Hematopoietic multipotent progenitor cell treated with erythropoietin and hydrocortisone succinate and interleukin-3 and kit ligand, for 17 days (in vitro differentiated cells): Measurements from ENCODE around the gene PIK3IP1.

Source experiments
- DNase-seq: peaks from one replicate; pipeline ENCODE4 v3.0.0-alpha.2; 2015; ENCODE audit warnings: low spot score

Gene PIK3IP1

DNA sequence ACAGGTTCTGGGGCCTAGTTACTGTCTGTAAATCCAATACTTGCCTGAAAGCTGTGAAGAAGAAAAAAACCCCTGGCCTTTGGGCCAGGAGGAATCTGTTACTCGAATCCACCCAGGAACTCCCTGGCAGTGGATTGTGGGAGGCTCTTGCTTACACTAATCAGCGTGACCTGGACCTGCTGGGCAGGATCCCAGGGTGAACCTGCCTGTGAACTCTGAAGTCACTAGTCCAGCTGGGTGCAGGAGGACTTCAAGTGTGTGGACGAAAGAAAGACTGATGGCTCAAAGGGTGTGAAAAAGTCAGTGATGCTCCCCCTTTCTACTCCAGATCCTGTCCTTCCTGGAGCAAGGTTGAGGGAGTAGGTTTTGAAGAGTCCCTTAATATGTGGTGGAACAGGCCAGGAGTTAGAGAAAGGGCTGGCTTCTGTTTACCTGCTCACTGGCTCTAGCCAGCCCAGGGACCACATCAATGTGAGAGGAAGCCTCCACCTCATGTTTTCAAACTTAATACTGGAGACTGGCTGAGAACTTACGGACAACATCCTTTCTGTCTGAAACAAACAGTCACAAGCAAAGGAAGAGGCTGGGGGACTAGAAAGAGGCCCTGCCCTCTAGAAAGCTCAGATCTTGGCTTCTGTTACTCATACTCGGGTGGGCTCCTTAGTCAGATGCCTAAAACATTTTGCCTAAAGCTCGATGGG, 13.5 kb downstream of the PIK3IP1 start:
- DNase-seq: no peak

DNA sequence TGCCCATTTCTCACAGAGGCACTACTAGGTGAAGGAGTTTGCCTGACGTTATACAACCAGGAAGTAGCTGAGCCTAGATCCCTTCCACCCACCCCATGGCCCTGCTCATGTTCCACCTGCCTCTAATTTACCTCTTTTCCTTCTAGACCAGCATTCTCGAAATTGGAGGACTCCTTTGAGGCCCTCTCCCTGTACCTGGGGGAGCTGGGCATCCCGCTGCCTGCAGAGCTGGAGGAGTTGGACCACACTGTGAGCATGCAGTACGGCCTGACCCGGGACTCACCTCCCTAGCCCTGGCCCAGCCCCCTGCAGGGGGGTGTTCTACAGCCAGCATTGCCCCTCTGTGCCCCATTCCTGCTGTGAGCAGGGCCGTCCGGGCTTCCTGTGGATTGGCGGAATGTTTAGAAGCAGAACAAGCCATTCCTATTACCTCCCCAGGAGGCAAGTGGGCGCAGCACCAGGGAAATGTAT, 14.1 kb downstream of the PIK3IP1 start:
- no peak for DNase-seq

DNA sequence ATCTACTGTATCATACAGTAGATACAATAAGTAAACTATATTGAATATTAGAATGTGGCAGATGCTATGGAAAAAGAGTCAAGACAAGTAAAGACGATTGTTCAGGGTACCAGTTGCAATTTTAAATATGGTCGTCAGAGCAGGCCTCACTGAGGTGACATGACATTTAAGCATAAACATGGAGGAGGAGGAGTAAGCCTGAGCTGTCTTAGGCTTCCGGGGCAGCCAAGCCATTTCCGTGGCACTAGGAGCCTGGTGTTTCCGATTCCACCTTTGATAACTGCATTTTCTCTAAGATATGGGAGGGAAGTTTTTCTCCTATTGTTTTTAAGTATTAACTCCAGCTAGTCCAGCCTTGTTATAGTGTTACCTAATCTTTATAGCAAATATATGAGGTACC, 14.5 kb downstream of the PIK3IP1 start:
- DNase-seq: no peak

DNA sequence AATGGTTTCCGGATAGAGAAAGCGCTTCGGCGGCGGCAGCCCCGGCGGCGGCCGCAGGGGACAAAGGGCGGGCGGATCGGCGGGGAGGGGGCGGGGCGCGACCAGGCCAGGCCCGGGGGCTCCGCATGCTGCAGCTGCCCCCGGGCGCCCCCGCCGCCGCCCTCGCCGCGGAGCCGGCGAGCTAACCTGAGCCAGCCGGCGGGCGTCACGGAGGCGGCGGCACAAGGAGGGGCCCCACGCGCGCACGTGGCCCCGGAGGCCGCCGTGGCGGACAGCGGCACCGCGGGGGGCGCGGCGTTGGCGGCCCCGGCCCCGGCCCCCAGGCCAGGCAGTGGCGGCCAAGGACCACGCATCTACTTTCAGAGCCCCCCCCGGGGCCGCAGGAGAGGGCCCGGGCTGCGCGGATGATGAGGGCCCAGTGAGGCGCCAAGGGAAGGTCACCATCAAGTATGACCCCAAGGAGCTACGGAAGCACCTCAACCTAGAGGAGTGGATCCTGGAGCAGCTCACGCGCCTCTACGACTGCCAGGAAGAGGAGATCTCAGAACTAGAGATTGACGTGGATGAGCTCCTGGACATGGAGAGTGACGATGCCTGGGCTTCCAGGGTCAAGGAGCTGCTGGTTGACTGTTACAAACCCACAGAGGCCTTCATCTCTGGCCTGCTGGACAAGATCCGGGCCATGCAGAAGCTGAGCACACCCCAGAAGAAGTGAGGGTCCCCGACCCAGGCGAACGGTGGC, 15.7 kb downstream of the PIK3IP1 start:
- DNase-seq: no peak

DNA sequence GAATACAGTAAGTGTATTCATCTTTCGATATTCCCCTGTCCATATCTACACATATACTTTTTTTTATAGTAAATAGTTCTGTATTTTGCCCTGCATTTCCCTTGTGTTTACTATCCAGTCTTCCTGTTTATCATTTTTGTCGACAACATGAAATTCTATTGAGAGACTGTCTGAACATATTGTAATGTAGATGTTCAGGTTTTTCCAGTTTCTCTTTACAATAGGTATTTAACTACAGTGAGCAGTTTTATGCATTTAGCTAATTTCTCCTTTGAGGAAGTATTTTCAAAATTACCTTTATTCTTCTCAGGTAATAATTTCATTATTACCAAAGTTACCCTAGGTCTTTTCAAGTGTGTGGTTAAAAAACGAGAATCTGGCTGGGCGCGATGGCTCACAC, 16.7 kb downstream of the PIK3IP1 start:
- no peak for DNase-seq

DNA sequence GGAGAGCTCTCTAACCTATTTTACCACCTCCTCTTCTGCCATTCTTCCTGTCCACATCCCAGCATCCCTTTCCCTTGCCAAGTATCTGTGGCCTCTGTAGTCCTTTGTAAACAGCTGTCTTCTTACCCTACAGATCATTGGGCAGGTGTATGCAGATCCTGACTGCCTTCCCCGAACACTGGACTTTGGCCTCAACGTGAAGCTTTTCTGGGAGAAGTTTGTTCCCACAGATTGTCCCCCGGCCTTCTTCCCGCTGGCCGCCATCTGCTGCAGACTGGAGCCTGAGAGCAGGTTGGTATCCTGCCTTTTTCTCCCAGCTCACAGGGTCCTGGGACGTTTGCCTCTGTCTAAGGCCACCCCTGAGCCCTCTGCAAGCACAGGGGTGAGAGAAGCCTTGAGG, 17.3 kb downstream of the PIK3IP1 start:
- DNase-seq: no peak

DNA sequence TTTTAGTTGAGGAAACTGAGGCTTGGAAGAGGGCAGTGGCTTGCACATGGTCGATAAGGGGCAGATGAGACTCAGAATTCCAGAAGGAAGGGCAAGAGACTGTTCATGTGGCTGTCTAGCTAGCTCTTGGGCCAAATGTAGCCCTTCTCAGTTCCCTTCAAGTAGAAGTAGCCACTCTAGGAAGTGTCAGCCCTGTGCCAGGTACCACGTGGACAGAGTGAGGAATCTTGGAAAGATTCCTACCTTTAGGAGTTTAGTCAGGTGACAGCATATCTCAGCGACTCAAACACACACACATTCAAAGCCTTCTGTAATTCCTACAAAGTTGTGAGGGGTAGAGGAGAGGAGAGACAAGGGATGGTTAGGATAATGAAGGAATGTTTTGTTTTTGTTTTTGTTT, 18.3 kb downstream of the PIK3IP1 start:
- DNase-seq: no peak

DNA sequence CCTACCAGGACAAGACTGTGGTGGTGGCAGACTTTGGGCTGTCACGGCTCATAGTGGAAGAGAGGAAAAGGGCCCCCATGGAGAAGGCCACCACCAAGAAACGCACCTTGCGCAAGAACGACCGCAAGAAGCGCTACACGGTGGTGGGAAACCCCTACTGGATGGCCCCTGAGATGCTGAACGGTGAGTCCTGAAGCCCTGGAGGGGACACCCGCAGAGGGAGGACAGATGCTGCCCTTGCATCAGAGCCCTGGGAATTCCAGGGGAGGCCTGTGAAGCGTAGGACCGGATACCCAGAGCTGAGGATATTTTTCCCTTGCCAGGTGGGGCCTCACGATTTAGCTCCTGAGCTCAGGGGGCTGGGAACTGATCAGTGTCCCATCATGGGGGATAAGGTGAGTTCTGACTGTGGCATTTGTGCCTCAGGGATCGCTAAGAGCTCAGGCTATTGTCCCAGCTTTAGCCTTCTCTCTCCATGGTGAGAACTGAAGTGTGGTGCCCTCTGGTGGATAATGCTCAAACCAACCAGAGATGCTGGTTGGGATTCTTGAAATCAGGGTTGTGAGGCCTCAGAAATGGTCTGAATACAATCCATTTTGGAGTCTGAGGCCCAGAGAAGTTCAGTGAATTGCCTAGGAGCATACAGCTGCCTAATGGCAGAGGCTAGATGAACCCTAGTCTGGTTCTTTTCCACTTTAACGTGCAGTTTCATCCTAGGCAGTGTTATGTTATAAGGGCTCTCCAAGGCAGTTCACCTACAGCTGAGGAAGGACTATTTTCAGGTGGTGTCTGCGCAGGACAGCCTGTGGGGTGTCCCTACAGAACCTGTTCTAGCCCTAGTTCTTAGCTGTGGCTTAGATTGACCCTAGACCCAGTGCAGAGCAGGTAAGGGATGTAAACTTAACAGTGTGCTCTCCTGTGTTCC, 19.5 kb downstream of the PIK3IP1 start:
- DNase-seq: peak; percentile 69

DNA sequence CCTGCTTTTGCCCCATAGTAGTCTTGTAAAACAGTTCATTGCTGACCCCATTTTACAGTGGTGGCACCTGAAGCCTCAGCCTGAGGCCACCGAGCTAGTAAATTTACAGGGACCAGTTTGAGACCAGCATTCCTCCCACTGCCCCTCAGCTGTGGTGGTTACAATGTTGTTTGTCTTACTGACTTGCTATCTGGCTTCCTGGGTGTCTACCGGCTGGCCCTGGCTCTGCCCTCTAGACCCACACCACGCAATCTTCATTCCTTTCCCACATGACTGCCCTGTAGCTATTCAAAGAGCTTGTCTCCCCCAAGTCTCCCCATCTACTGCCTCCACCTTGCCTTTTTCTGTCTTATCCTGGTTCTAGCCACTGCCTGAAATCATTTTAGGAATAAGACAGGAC, 20.8 kb downstream of the PIK3IP1 start:
- DNase-seq: no peak

DNA sequence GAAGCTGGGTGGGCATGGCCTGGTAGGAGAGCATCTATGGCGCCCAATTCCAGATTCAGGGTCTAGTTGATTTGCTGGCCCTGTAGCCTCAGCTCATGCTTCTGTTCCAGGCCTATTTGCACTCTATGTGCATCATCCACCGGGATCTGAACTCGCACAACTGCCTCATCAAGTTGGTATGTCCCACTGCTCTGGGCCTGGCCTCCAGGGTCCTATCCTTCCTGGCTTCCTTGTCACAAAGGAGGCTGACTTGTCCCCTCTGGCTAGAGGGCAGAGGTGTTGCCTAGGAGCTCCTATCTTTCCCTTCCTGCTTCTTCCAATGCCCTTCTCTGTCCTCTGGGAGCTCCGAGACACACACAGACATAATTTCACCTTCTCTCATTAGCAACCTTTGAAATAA, 21.3 kb downstream of the PIK3IP1 start:
- no peak for DNase-seq

DNA sequence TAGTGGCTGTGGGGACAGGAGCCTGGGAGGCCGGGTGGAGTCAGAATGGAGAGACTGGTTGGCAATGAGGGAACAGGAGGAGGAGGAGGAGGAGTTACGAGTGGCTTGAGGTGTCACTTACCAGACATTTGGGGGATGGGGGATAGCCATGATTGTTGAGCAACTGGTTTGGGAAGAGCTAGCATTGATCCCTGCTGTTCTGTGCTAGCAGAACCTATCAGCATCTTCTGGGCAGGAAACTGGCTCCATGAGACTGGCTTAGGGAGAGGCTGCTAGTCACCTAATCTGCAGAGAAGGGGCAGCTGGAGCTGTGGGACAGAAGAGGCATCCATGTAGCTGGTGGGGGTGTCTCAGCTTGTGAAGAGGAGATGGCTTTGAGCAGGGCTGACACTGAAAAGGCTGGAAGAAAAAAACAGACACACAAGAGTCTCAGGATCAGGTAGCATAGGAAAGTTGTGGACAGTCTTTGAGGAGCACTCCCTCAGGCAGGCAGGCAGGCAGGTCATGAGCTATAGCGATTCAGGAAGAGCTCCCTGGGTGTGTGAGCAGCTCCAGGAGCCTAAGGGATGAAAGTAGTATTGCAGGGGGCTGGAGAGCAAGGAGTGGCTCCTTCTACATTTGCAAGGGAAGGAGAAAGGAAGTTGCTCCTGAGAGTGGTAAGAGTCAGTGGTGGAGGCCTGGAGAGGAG, 22.3 kb downstream of the PIK3IP1 start:
- DNase-seq: no peak

DNA sequence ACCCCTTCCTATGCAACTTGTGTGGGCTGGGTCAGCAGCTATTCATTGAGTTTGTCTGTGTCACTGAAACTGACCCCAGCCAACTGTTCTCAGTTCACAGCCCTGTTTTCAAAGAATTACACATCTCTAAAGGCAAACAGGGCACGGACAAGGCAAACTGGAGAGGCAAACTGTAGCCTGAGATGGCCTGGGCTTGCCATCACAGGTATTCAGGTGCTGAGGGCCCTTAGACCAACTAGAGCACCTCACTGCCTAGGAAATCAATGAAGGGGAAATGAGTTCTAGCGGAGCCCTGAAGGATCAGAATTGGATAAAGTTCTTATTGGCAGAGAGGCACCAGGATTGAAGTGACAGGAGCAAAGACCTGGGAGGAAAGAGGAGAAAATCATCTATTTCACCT, 24.0 kb downstream of the PIK3IP1 start:
- no peak for DNase-seq

DNA sequence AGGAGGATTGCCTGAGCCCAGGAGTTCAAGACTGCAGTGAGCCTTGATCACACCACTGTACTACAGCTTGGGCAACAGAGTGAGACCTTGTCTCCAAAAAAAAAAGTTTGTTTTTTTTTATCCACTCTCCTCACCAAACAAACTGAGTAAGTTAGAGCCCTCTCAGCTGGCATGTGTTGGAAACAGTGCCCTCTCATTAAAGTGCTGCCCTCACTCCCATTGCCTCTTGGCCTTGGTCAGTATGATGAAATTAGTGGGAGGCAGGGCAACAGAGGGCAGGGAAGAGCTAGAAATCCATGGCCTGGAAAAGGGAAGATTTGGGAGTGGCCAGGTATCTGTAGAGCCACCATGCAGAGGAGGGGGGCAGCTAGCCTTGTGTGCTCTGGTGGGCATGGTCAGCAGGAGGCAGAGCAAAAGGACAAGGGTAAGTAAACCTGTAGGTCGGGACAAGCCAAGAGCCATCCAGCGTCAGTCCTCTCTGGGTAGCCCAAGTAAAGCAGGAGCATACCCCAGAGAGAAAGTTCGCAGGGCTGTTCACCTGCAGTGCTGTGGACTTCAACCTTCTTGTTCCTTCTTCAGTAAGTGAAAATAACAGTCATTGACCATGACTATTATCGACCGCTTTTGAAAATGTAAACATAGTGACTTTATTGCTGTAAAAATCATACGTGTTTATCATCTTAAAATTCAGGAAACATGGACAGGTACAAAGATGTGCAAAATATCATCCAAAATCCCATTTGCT, 28.2 kb downstream of the PIK3IP1 start:
- DNase-seq: no peak

DNA sequence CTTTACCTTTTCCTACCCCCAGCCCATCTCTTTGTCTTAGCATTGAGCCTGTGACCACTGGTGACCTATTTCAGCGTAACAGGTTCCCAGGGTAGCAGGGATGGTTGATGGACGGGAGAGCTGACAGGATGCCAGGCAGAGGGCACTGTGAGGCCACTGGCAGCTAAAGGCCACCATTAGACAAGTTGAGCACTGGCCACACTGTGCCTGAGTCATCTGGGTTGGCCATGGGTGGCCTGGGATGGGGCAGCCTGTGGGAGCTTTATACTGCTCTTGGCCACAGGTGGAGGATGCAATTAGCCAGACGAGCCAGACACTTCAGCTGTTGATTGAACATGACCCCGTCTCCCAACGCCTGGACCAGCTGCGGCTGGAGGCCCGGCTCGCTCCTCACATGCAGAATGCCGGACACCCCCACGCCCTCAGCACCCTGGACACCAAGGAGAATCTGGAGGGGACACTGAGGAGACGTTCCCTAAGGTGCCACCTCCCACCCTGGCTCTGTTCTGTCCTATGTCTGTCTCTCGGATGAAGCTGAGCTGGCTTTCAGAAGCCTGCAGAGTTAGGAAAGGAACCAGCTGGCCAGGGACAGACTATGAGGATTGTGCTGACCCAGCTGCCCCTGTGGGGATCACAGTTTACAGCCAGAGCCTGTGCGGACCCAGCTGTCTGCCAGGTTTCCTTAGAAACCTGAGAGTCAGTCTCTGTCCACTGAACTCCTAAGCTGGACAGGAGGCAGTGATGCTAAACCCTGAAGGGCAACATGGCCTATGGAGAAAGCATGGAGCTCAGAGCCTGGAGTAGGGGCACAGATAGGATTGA, 29.8 kb downstream of the PIK3IP1 start:
- no peak for DNase-seq

DNA sequence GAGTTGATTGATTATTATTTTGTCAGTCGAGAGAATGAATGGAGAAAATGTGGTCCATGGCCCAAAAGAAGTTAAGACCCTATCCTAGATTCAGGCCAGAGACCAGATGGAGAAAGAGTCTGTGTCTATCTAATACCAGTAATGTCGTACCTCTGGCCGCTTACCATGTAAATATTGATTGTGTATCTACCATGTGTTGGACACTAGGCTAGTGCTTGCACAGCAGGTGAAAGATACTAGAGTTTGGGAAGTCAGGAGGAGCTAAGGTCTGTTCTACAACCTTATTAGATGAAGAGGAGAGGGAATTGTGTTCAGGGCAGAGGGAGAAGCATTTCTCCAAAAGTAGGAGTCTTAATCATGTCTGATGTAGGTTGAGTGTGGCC, 31.8 kb downstream of the PIK3IP1 start:
- DNase-seq: no peak

DNA sequence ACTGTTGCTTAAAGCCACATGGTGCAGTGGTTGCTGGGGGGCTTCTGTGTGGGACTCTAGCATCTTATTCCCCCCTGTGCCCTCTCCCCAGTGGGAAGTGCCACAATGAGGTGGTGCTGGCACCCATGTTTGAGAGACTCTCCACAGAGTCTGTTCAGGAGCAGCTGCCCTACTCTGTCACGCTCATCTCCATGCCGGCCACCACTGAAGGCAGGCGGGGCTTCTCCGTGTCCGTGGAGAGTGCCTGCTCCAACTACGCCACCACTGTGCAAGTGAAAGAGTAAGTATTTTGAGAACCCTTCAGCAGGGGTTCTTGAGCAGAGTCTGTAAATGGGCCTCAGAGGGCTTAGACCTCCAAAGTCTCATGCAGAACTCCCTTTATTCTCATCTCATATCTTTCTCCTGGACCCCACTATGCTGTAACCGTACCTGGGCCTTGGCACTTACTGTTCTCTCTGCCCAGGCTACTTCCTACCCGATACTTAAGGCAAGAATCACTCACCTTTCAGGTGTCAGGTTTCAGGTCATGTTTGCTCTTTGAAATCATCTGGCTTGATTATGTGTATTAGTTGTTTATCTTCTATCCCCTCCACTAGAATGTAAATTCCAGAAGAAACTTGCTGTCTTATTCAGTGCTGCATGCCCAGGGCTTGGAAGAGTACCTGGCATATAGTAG, 32.4 kb downstream of the PIK3IP1 start:
- DNase-seq: no peak

DNA sequence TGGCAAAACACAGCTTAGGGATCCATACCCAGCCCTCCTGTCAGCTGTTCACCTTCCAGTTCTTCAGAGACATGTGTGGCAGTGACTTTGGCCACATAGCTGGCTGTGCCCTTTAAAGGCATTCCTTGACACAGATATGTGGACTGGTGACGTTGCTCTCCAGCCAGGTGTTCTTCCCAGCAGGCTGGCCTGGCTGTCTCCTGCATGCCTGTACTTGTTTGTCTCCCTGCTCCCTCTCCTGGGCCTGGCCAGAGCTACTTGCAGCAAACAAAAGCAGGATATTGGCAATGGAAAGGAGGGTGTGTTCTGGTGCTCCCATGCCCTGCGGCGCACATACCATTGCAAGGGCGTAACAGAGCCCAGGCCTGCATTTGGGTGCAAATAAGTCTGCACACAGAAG, 38.3 kb downstream of the PIK3IP1 start:
- DNase-seq: no peak

DNA sequence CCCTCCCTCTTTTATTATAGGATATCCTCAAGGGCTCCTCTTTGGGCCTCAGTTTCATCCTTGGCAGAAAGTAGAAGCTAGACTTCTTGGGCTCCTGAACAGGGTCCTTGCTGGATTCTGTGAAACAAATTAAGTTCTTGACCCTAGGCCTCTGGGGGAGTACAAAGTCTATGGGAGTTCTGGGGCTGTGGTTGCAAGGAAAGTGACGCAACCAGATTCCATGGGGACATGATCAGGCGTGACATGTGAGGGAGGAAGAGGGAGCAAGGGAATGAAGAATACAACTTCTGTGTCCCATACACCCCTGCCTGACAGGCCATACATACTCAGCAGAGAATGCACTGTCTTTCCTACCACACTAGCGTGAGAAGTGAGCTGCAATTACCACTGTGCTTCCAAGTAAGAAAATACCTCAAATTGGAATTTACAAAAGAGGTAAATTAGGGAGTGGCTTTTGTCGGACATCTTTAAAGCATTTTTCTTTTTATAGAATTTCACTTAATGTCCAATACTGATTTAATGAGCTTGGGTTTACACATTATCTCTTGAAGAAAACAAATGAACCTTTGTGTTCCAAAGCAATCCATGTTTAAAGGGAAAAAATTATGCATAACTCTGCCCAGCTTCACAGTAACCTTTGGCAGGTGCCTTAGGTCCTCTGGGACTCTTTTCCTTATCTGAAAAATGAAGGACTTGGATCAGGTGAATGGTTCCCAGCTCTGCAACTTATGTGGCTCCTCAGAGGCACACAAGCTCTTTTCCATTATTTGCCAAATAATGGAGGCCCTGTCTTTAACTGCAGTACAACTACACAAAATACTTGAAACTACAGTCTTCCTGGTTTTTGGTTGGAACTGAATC, 41.3 kb downstream of the PIK3IP1 start:
- no peak for DNase-seq
